ENCODE results near the gene LMTK2.
A peak's percentile ranks its signal among the peaks of the same experiment; 100 is the strongest.

The LMTK2 gene

DNA sequence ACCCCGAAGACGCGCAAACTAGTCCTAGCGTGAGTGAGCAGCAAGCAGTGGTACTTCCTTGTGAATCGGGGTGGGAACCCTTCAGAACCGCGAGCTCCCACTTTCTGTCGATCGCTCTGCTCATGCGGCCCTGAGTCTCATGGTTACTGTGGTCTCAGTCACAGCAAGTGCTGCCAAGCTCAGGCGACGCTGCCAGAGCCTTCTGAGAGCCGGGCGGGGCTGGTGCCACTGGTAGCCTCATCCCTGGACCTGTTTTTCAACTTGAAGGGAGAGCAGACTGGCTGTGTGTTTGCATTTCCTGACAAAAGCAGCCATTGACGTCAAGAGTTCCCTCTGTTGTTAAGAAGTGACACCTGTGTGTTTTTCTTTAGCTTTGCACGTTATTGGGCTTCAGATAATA, 71.7 kb downstream of the LMTK2 start:
- Histone ChIP-seq H3K27ac (no peak overlapping the region), H3K4me3 (no peak overlapping the region)
- intact Hi-C loops (cut with DNase I; ENCODE audit: low total_unique reads) = no loop called here

GRCh38 chr7:98178762-98179490, 72.3 kb downstream of the LMTK2 start:
- Histone ChIP-seq H3K9me3 (no peaks in the 10 kb centered on the region), H3K4me3 (no peak overlapping the region), H3K36me3 (peaks cover 0 to 32% (median 22%) of the 10 kb centered on the region in 3 donors), H3K4me1 (peaks cover 0 to 4% (median 0%) of the 10 kb centered on the region in 4 donors), H3K27ac (no peak overlapping the region), H3K27me3 (no peaks in the 10 kb centered on the region)
- no peak for DNase-seq
- intact Hi-C loops (cut with DNase I; ENCODE audit: low total_unique reads) = no loop called here
- no peak for TF ChIP-seq CTCF (IDR thresholded peaks at IDR 0.05)

More for the DNA sequence above, 71.7 kb downstream of the LMTK2 start:
- Histone ChIP-seq H3K9me3 (no peaks in the 10 kb centered on the region), H3K36me3 (peaks cover 0 to 37% (median 28%) of the 10 kb centered on the region in 3 donors), H3K27me3 (no peaks in the 10 kb centered on the region), H3K4me1 (peaks cover 0 to 4% (median 0%) of the 10 kb centered on the region in 4 donors)
- DNase-seq = no peak
- no peak for TF ChIP-seq CTCF (IDR thresholded peaks at IDR 0.05)

DNA sequence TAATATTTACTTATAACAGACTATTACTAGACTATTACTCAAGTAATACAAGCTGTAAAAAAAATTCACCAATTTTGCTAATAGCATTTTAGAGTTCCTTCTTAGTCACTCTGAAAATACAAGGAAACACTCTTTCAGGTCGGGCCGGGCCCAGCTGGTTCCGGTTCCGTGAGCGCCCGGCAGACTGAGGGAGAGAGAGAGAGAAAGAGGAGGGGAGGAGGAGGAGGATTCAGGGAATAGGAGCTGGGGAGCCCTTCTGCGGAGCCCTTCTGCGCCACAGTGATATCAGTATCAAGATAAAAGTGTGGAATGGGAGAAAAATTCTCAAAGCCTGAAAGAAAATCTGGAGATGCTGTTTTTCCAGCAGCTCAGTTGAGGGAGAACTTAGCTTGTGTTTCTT, 74.1 kb downstream of the LMTK2 start:
- intact Hi-C loops (cut with DNase I; ENCODE audit: low total_unique reads) = no loop called here
- Histone ChIP-seq H3K27ac (no peak overlapping the region), H3K27me3 (no peaks in the 10 kb centered on the region), H3K4me1 (peaks cover 0 to 4% (median 1%) of the 10 kb centered on the region in 4 donors), H3K36me3 (peaks cover 0 to 18% (median 12%) of the 10 kb centered on the region in 3 donors), H3K9me3 (no peaks in the 10 kb centered on the region), H3K4me3 (no peak overlapping the region)
- no peak for DNase-seq
- no peak for TF ChIP-seq CTCF (IDR thresholded peaks at IDR 0.05)

GRCh38 chr7:98185101-98185500, 78.4 kb downstream of the LMTK2 start:
- DNase-seq = no peak
- intact Hi-C loops (cut with DNase I; ENCODE audit: low total_unique reads) = no loop called here
- no peak for TF ChIP-seq CTCF (IDR thresholded peaks at IDR 0.05)
- no peaks in the 10 kb centered on the region for H3K9me3 ChIP-seq
- H3K27me3 ChIP-seq = no peaks in the 10 kb centered on the region
- no peak overlapping the region for H3K4me3 ChIP-seq
- H3K27ac ChIP-seq = peak overlapping the region in 1 of 2 donors; percentile 86
- H3K4me1 ChIP-seq = peaks cover 0 to 19% (median 4%) of the 10 kb centered on the region in 4 donors
- peaks cover under 1 to 12% (median 8%) of the 10 kb centered on the region in 3 donors for H3K36me3 ChIP-seq

GRCh38 chr7:98186452-98187137, 79.9 kb downstream of the LMTK2 start:
- H3K36me3 ChIP-seq = peaks cover 6 to 26% (median 15%) of the 10 kb centered on the region in 3 donors
- peak overlapping the region; percentile 70 to 86 for H3K27ac ChIP-seq
- DNase-seq = no peak
- H3K9me3 ChIP-seq = no peaks in the 10 kb centered on the region
- no peak overlapping the region for H3K4me3 ChIP-seq
- intact Hi-C loops (cut with DNase I; ENCODE audit: low total_unique reads) = no loop called here
- no peaks in the 10 kb centered on the region for H3K27me3 ChIP-seq
- peaks cover 0 to 19% (median 4%) of the 10 kb centered on the region in 4 donors for H3K4me1 ChIP-seq
- no peak for TF ChIP-seq CTCF (IDR thresholded peaks at IDR 0.05)
